ENCODE data around the gene SSRP1. TPM values are rescaled to one million over a fixed set of nuclear protein-coding genes. Genes with fewer than 3 reads are reported as not detected.

SSRP1 gene
- polyA plus RNA-seq, 4 donors: 169 to 189 (median 183) TPM

- DNase-seq (ENCODE audit: low read depth in 4 of 4, low spot score in 2 of 4): no peak
Measured at GRCh38 chr11:57276971-57277675, 58.6 kb downstream of the SSRP1 start.

DNA sequence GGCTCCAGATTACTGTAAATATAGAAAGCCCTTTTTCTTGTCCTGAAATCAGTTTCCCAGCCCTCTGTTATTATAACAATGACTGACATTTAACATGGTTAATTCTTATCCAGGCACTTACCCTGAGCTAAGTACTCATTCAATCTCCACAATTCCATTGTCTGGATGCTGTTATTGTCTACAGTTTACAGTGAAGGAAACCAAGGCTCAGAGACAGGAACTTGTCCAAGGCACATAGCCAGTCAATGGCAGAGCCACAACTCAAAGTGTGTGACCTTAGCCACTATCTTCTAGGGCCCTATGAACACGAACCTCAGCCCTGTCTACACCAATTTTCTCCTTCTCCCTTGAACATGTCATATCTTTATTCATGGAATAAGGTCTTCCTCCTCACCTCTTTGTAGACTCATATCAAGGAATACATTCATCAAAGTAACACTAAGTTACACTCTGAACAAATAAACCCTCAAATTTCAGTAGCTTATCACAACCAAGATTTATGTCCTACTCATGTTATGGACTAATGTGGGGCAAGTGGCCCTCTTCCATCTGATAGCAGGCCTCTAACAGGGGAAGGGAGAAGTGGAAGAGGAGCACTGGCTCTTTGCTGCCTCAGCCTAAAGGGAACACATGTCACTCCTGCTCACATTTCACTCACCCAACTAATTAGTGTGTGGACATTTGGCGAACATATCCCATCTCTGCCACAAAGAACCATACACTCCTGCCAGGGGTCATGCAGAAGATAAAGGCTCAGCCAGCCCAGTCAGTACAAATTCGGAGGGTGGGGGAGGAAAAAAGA is 59.3 kb downstream of the SSRP1 start:
- DNase-seq (ENCODE audit: low read depth in 4 of 4, low spot score in 2 of 4): no peak

Other genes starting within 250 kb of the SSRP1 start
- 1 to 10 TPM; 4.9 to 5.7 (median 5.5) TPM for gene LRRC55, start 153.9 kb downstream of the SSRP1 start, polyA plus RNA-seq (ENCODE audit: insufficient read length in 4 of 4)
- 100 to 1,000 TPM in 1 of 4 donors, 10 to 100 TPM in 3; 76.7 to 107 (median 94.6) TPM for gene APLNR, start 98.6 kb downstream of the SSRP1 start, polyA plus RNA-seq (ENCODE audit: insufficient read length in 4 of 4)
- gene TNKS1BP1, start 10.9 kb downstream of the SSRP1 start, polyA plus RNA-seq (ENCODE audit: insufficient read length in 4 of 4): 10 to 100 TPM; 65.8 to 74.5 (median 68.7) TPM
- under 1 TPM; 0.46 to 0.85 (median 0.70) TPM for gene P2RX3, start 2.5 kb upstream of the SSRP1 start, polyA plus RNA-seq (ENCODE audit: insufficient read length in 4 of 4)
- 1 to 10 TPM in 1 of 4 donors, under 1 TPM in 3; 0.21 to 1.2 (median 0.69) TPM for gene PRG3, start 45.3 kb upstream of the SSRP1 start, polyA plus RNA-seq (ENCODE audit: insufficient read length in 4 of 4)
- gene PRG2, start 54.8 kb upstream of the SSRP1 start, polyA plus RNA-seq (ENCODE audit: insufficient read length in 4 of 4): 1 to 10 TPM in 2 of 4 donors, under 1 TPM in 2; 0.22 to 3.1 (median 1.1) TPM
- gene SLC43A3, start 91.2 kb upstream of the SSRP1 start, polyA plus RNA-seq (ENCODE audit: insufficient read length in 4 of 4): 10 to 100 TPM; 19.8 to 24.7 (median 22.7) TPM
- 1 to 10 TPM; 3.0 to 3.9 (median 3.2) TPM for gene RTN4RL2, start 124.6 kb upstream of the SSRP1 start, polyA plus RNA-seq (ENCODE audit: insufficient read length in 4 of 4)
- 1 to 10 TPM; 6.7 to 8.8 (median 7.0) TPM for gene SLC43A1, start 179.8 kb upstream of the SSRP1 start, polyA plus RNA-seq (ENCODE audit: insufficient read length in 4 of 4)
- gene TIMM10, start 194.9 kb upstream of the SSRP1 start, polyA plus RNA-seq (ENCODE audit: insufficient read length in 4 of 4): 10 to 100 TPM; 45.8 to 59.3 (median 52.2) TPM
- under 1 TPM; 0.11 to 0.46 (median 0.22) TPM for gene SMTNL1, start 201.7 kb upstream of the SSRP1 start, polyA plus RNA-seq (ENCODE audit: insufficient read length in 4 of 4)
- gene UBE2L6, start 231.8 kb upstream of the SSRP1 start, polyA plus RNA-seq (ENCODE audit: insufficient read length in 4 of 4): 10 to 100 TPM; 32.3 to 47.6 (median 44.0) TPM